Liver (tissue), 9 donors: ENCODE data around the gene YTHDF1. TPM values are rescaled to one million over a fixed set of nuclear protein-coding genes. Genes with fewer than 3 reads are reported as not detected.

Experiments
- DNase-seq: peaks from one replicate; pipeline ENCODE4 v3.0.0-alpha.2; 2017; ENCODE audit warnings: low spot score
- H3K27ac ChIP-seq, 2 donors: one replicate each; pipeline ENCODE4 v1.7.0; 2013; ENCODE audit warnings: inconsistent platforms in 2 of 2, low read length in 2 of 2, control low read depth in 1 of 2, low read depth in 1 of 2, mild to moderate bottlenecking in 1 of 2
- H3K27me3 ChIP-seq, 4 donors: one replicate each; pipeline versions ENCODE4 v1.6.1 to v1.7.0; 2013; ENCODE audit warnings: low read length in 3 of 4, inconsistent platforms in 1 of 4, mild to moderate bottlenecking in 1 of 4, moderate library complexity in 1 of 4; ENCODE audit not compliant: control insufficient read depth in 4 of 4, insufficient read depth in 4 of 4
- H3K36me3 ChIP-seq, 4 donors: one replicate each; pipeline versions ENCODE4 v1.6.1 to v1.7.0; 2013; ENCODE audit warnings: low read length in 3 of 4, mild to moderate bottlenecking in 3 of 4, low read depth in 1 of 4, moderate library complexity in 1 of 4; ENCODE audit not compliant: control insufficient read depth in 4 of 4, insufficient read depth in 3 of 4
- H3K4me1 ChIP-seq, 4 donors: one replicate each; pipeline versions ENCODE4 v1.6.1 to v1.7.0; 2013; ENCODE audit warnings: low read length in 3 of 4, mild to moderate bottlenecking in 3 of 4, moderate library complexity in 1 of 4; ENCODE audit not compliant: control insufficient read depth in 4 of 4, insufficient read depth in 4 of 4
- H3K4me3 ChIP-seq, 3 donors: one replicate each; pipeline versions ENCODE4 v1.6.1 to v1.7.0; 2013; ENCODE audit warnings: low read length in 3 of 3, control low read depth in 1 of 3, low read depth in 1 of 3, mild to moderate bottlenecking in 1 of 3
- H3K9ac ChIP-seq, 2 donors: one replicate each; pipeline ENCODE4 v1.7.0; 2013; ENCODE audit warnings: low read length in 2 of 2, mild to moderate bottlenecking in 2 of 2, moderate library complexity in 2 of 2, control low read depth in 1 of 2, low read depth in 1 of 2
- H3K9me3 ChIP-seq, 4 donors: one replicate each; pipeline versions ENCODE4 v1.6.1 to v1.7.0; 2013; ENCODE audit warnings: low read length in 3 of 4; ENCODE audit not compliant: control insufficient read depth in 4 of 4
- CTCF ChIP-seq: fragments of 150-350 bp; IDR thresholded peaks from 2 replicates; pipeline ENCODE4 v1.5.1; 2017; ENCODE audit warnings: improper control_type of control experiment, low read depth, low read length; ENCODE audit not compliant: missing input control
- EGR1 ChIP-seq, 2 donors: IDR thresholded peaks; 2 replicates each; pipeline ENCODE4 v1.6.1; 2016 to 2018; ENCODE audit warnings: antibody characterized with exemption in 2 of 2, low read depth in 2 of 2
- FOXA1 ChIP-seq: IDR thresholded peaks from 2 replicates; pipeline ENCODE4 v1.6.1; 2016; ENCODE audit warnings: antibody characterized with exemption
- FOXA2 ChIP-seq: IDR thresholded peaks from 2 replicates; pipeline ENCODE4 v1.6.1; 2016; ENCODE audit warnings: antibody characterized with exemption
- GABPA ChIP-seq, 2 donors: IDR thresholded peaks in 1 of 2; conservative IDR thresholded peaks in 1 of 2; 2 replicates each; pipeline ENCODE4 v1.6.1; 2016; ENCODE audit warnings: antibody characterized with exemption in 2 of 2, mild to moderate bottlenecking in 1 of 2, moderate library complexity in 1 of 2
- HNF4A ChIP-seq, 2 donors: conservative IDR thresholded peaks; 2 replicates each; pipeline ENCODE4 v1.6.1; 2016; ENCODE audit warnings: antibody characterized with exemption in 2 of 2, mild to moderate bottlenecking in 2 of 2
- HNF4G ChIP-seq: IDR thresholded peaks from 2 replicates; pipeline ENCODE4 v1.6.1; 2016; ENCODE audit warnings: antibody characterized with exemption
- JUND ChIP-seq, 2 donors: IDR thresholded peaks; 2 replicates each; pipeline ENCODE4 v1.6.1; 2016; ENCODE audit warnings: antibody characterized with exemption in 2 of 2
- MAX ChIP-seq: IDR thresholded peaks from 2 replicates; pipeline ENCODE4 v1.6.1; 2016; ENCODE audit warnings: antibody characterized with exemption
- NR2F2 ChIP-seq: IDR thresholded peaks from 2 replicates; pipeline ENCODE4 v1.6.1; 2016; ENCODE audit warnings: antibody characterized with exemption
- RAD21 ChIP-seq, 2 donors: IDR thresholded peaks; 2 replicates each; pipeline ENCODE4 v1.6.1; 2016; ENCODE audit warnings: antibody characterized with exemption in 2 of 2, mild to moderate bottlenecking in 2 of 2
- REST ChIP-seq: IDR thresholded peaks from 2 replicates; pipeline ENCODE4 v1.6.1; 2016; ENCODE audit warnings: antibody characterized with exemption, mild to moderate bottlenecking
- RXRA ChIP-seq, 2 donors: IDR thresholded peaks; 2 replicates each; pipeline ENCODE4 v1.6.1; 2017 to 2018; ENCODE audit warnings: antibody characterized with exemption in 2 of 2, mild to moderate bottlenecking in 1 of 2
- SP1 ChIP-seq: IDR thresholded peaks from 2 replicates; pipeline ENCODE4 v1.6.1; 2018; ENCODE audit warnings: antibody characterized with exemption, mild to moderate bottlenecking
- TAF1 ChIP-seq: conservative IDR thresholded peaks from 2 replicates; pipeline ENCODE4 v1.6.1; 2016; ENCODE audit warnings: antibody characterized with exemption, mild to moderate bottlenecking
- YY1 ChIP-seq: IDR thresholded peaks from 2 replicates; pipeline ENCODE4 v1.6.1; 2016; ENCODE audit warnings: antibody characterized with exemption, mild to moderate bottlenecking
- ZBTB33 ChIP-seq: IDR thresholded peaks from 2 replicates; pipeline ENCODE4 v1.6.1; 2016; ENCODE audit warnings: antibody characterized with exemption
- WGBS: extraction: QIAGEN DNeasy Blood & Tissue Kit; methylation state at CpG from one replicate; pipeline ENCODE4 v1.1.7; 2013; 5-methylcytosine and 5-hydroxymethylcytosine counted together
- polyA plus RNA-seq, 2 donors: library from polyadenylated mRNA; stranded (reverse) in 1 of 2; unstranded in 1 of 2; fragments of 200-250 nt in 1 of 2; fragments of >200 nt in 1 of 2; fragmentation: Nextera tagmentation in 1 of 2; extraction: Ambion mirVana in 1 of 2; gene quantifications; one replicate each; pipeline versions ENCODE4 v1.2.1 to v1.2.3, GENCODE V29; 2013 to 2015
- total RNA-seq, 2 donors: library from RNA; depleted of rRNA; stranded (reverse); fragments of >200 nt; gene quantifications; one replicate each; pipeline ENCODE4 v1.2.3, GENCODE V29; 2014
- donor health status: healthy.
- donor health status: healthy.
- donor health status: healthy.
- donor health status: healthy.
- donor health status: healthy.

YTHDF1 gene
- total and polyA plus RNA-seq, 4 donors: 6.8 to 19.5 (median 14.9) TPM

GRCh38 chr20:63234693-63235398 is 18.9 kb upstream of the YTHDF1 start:
- no peak for DNase-seq

GRCh38 chr20:63233924-63234323 is 18.0 kb upstream of the YTHDF1 start:
- no peak for TF ChIP-seq SP1
- Histone ChIP-seq H3K9ac (no peak overlapping the region), H3K4me1 (peaks cover 0 to 4% (median 1%) of the 10 kb centered on the region in 4 donors), H3K36me3 (no peaks in the 10 kb centered on the region), H3K4me3 (no peak overlapping the region), H3K9me3 (no peaks in the 10 kb centered on the region), H3K27me3 (peaks cover 0 to 4% (median 2%) of the 10 kb centered on the region in 4 donors), H3K27ac (no peak overlapping the region)
- no peak for DNase-seq
- 82% methylated on average over 17 of the region's 17 CpGs for WGBS

More at GRCh38 chr20:63234693-63235398, 18.9 kb upstream of the YTHDF1 start:
- TF ChIP-seq RAD21 (IDR thresholded peaks at IDR 0.05) (peak in 1 of 2 donors; percentile 18), CTCF (peak; percentile 54), HNF4A (conservative IDR thresholded peaks at IDR 0.05) (no peak)
- H3K36me3 ChIP-seq: no peaks in the 10 kb centered on the region
- peaks cover 0 to 4% (median 2%) of the 10 kb centered on the region in 4 donors for H3K27me3 ChIP-seq
- H3K4me3 ChIP-seq: no peak overlapping the region
- H3K27ac ChIP-seq: no peak overlapping the region
- H3K4me1 ChIP-seq: peaks cover 0 to 4% (median 1%) of the 10 kb centered on the region in 4 donors
- WGBS: 18% methylated on average over 20 of the region's 20 CpGs
- H3K9ac ChIP-seq: no peak overlapping the region
- H3K9me3 ChIP-seq: no peaks in the 10 kb centered on the region

GRCh38 chr20:63233061-63233344 is 17.1 kb upstream of the YTHDF1 start:
- no peak overlapping the region for H3K9ac ChIP-seq
- H3K9me3 ChIP-seq: no peaks in the 10 kb centered on the region
- no peak overlapping the region for H3K4me3 ChIP-seq
- H3K4me1 ChIP-seq: peaks cover 0 to 4% (median 1%) of the 10 kb centered on the region in 4 donors
- WGBS: 75% methylated on average over 3 of the region's 3 CpGs
- DNase-seq: no peak
- no peaks in the 10 kb centered on the region for H3K36me3 ChIP-seq
- no peak overlapping the region for H3K27ac ChIP-seq
- TF ChIP-seq REST (no peak), EGR1 (IDR thresholded peaks at IDR 0.05; ENCODE audit: low read depth in 2 of 2) (no peak), SP1 (no peak), MAX (no peak), TAF1 (no peak), RAD21 (IDR thresholded peaks at IDR 0.05) (no peak), FOXA2 (no peak), HNF4A (conservative IDR thresholded peaks at IDR 0.05) (no peak), NR2F2 (no peak), HNF4G (no peak), ZBTB33 (no peak), CTCF (no peak), RXRA (IDR thresholded peaks at IDR 0.05) (no peak), FOXA1 (no peak), GABPA (IDR thresholded peaks at IDR 0.05 in 1 of 2, conservative IDR thresholded peaks at IDR 0.05 in 1 of 2) (no peak), YY1 (no peak), JUND (IDR thresholded peaks at IDR 0.05) (no peak)
- peaks cover 0 to 7% (median 2%) of the 10 kb centered on the region in 4 donors for H3K27me3 ChIP-seq
